K562 (cell line): ENCODE results near the gene GLE1. TPM values are rescaled to one million over a fixed set of nuclear protein-coding genes. Genes with fewer than 3 reads are reported as not detected.

Source experiments
- AFF4 ChIP-seq: sonication (generic); formaldehyde crosslinking; IDR thresholded peaks from 2 replicates; pipeline ENCODE4 v1.8.0; 2023; ENCODE audit warnings: mild to moderate bottlenecking, missing genetic modification reagents
- BRF1 ChIP-seq: IDR thresholded peaks from 3 replicates; pipeline ENCODE4 v1.6.1; 2011; ENCODE audit warnings: borderline replicate concordance, mild to moderate bottlenecking; ENCODE audit not compliant: insufficient read length; ENCODE audit errors: extremely low read depth
- FOXA1 ChIP-seq: fragments of 450-650 bp; IDR thresholded peaks from 2 replicates; pipeline ENCODE4 v1.6.1; 2016; ENCODE audit warnings: mild to moderate bottlenecking, borderline replicate concordance
- GTF2A2 ChIP-seq: IDR thresholded peaks from 2 replicates; pipeline ENCODE4 v1.6.1; 2016; ENCODE audit warnings: mild to moderate bottlenecking, missing genetic modification characterization, missing compliant biosample characterization
- KLF10 ChIP-seq: fragments of 250-450 bp; sonication (Bioruptor Pico); IDR thresholded peaks from 2 replicates; pipeline ENCODE4 v1.6.1; 2021; ENCODE audit warnings: matching md5 sums
- KLF13 ChIP-seq: fragments of 450-650 bp; IDR thresholded peaks from 2 replicates; pipeline ENCODE4 v1.6.1; 2016; ENCODE audit warnings: missing genetic modification characterization, low read depth, mild to moderate bottlenecking, missing compliant biosample characterization, moderate library complexity, borderline replicate concordance
- MYC ChIP-seq, 2 experiments: fragments of 250-450 bp in 1 of 2; sonication (Bioruptor Pico) in 1 of 2; IDR thresholded peaks; 2 replicates each; pipeline versions ENCODE4 v1.5.1 to v1.6.1; 2012 to 2021; ENCODE audit warnings: low read depth in 2 of 2, borderline replicate concordance in 1 of 2, improper control_type of control experiment in 1 of 2, low read length in 1 of 2, mild to moderate bottlenecking in 1 of 2, moderate library complexity in 1 of 2
- NKRF ChIP-seq: fragments of 450-650 bp; IDR thresholded peaks from 2 replicates; pipeline ENCODE4 v1.6.1; 2016; ENCODE audit warnings: borderline replicate concordance
- NR3C1 ChIP-seq: sonication (generic); formaldehyde crosslinking; IDR thresholded peaks from 2 replicates; pipeline ENCODE4 v1.8.1; 2022; ENCODE audit warnings: missing genetic modification reagents
- SMC3 ChIP-seq: conservative IDR thresholded peaks from 2 replicates; pipeline ENCODE4 v1.6.1; 2011; ENCODE audit warnings: low read depth, low read length, improper control_type of control experiment; ENCODE audit not compliant: insufficient read depth
- SRF ChIP-seq, 2 experiments: fragments of 250-450, 450-650 bp in 1 of 2; sonication (Bioruptor Pico) in 1 of 2; sonication (generic) in 1 of 2; formaldehyde crosslinking; IDR thresholded peaks; 2 replicates each; pipeline versions ENCODE4 v1.5.0 to v1.5.1; 2020 to 2022; ENCODE audit warnings: mild to moderate bottlenecking in 1 of 2, missing genetic modification reagents in 1 of 2
- SUPT5H ChIP-seq: fragments of 450-650 bp; IDR thresholded peaks from 2 replicates; pipeline ENCODE4 v1.6.1; 2016
- ZNF175 ChIP-seq: fragments of 200-800 bp; sonication (Bioruptor generic); IDR thresholded peaks from 2 replicates; pipeline ENCODE4 v1.6.1; 2016; ENCODE audit warnings: low read depth, mild to moderate bottlenecking, missing genetic modification characterization, missing compliant biosample characterization
- ZNF354B ChIP-seq: fragments of 250-450 bp; sonication (Bioruptor Pico); IDR thresholded peaks from 2 replicates; pipeline ENCODE4 v1.4.0; 2020
- ZNF644 ChIP-seq: fragments of 200-800 bp; sonication (Bioruptor generic); IDR thresholded peaks from 2 replicates; pipeline ENCODE4 v1.6.1; 2016; ENCODE audit warnings: low read depth, missing genetic modification characterization, missing compliant biosample characterization
- polyA plus RNA-seq, 8 experiments: library from polyadenylated mRNA; depleted of rRNA in 4 of 8; stranded (reverse) in 5 of 8; unstranded in 3 of 8; fragments of >200 nt; fragmentation: Nextera tagmentation in 2 of 8; fragmentation: Illumina TruSeq in 1 of 8; extraction: Ambion mirVana in 2 of 8; extraction: Trizol in 1 of 8; gene quantifications; 2 replicates each; pipeline versions ENCODE4 v1.2.1 to v1.2.3, GENCODE V29; 2011 to 2014; ENCODE audit warnings: inconsistent platforms in 1 of 8, missing spikeins in 1 of 8
- total RNA-seq, 7 experiments: library from RNA; depleted of rRNA in 6 of 7; stranded (reverse); fragments of >200 nt in 6 of 7; fragmentation: Illumina TruSeq in 2 of 7; extraction: Trizol in 2 of 7; gene quantifications; 2 replicates each; pipeline versions ENCODE4 v1.2.1 to v1.2.3, GENCODE V29; 2011 to 2021; ENCODE audit warnings: low replicate concordance in 1 of 7

Gene GLE1
- total and polyA plus RNA-seq, 9 of the 15 experiments (the other 6 are each of a cell fraction or from before 2014, with no cell fraction given), result 15.9 to 44.8 (median 37.6) TPM

- 0 out of 2 replicates have a peak, but pooled peaks have one; percentile 8 for TF ChIP-seq AFF4
- TF ChIP-seq ZNF354B (CRISPR knock-in tag), result no peak
- TF ChIP-seq NR3C1 (CRISPR knock-in tag), result peak; percentile 22; the same call in 1 of the 2 replicates
- TF ChIP-seq ZNF644 (tag), result no peak
- peak in 1 of 2 experiments; percentile 71; a peak in 2 of 4 replicates for TF ChIP-seq SRF (CRISPR knock-in tag; IDR thresholded peaks at IDR 0.05)
- TF ChIP-seq GTF2A2 (tag), result no peak
- TF ChIP-seq KLF13 (tag), result no peak
- TF ChIP-seq BRF1, result no peak
- TF ChIP-seq NKRF, result peak; percentile 93
- TF ChIP-seq KLF10 (CRISPR knock-in tag), result peak; percentile 26; the same call in 1 of the 2 replicates
- TF ChIP-seq MYC (IDR thresholded peaks at IDR 0.05; ENCODE audit: low read depth, low read length), result peak; percentile 36
- no peak for TF ChIP-seq MYC (CRISPR knock-in tag; IDR thresholded peaks at IDR 0.05; ENCODE audit: borderline replicate concordance, low read depth)
- no peak for TF ChIP-seq ZNF175 (CRISPR knock-in tag)
- TF ChIP-seq SUPT5H, result peak; percentile 89
- no peak for TF ChIP-seq SMC3
- TF ChIP-seq FOXA1, result no peak
These were observed at the start of gene GLE1 (continued) for GRCh38 chr9:128504485-128505413.
